H1 (cell line): ENCODE measurements around the gene OR51T1. TPM values are rescaled to one million over a fixed set of nuclear protein-coding genes. Genes with fewer than 3 reads are reported as not detected.

Experiments used
- polyA plus RNA-seq, 7 experiments: library from polyadenylated mRNA; depleted of rRNA in 3 of 7; stranded (reverse) in 5 of 7; unstranded in 2 of 7; fragments of >200 nt in 5 of 7; fragments of 200-250 nt in 2 of 7; gene quantifications; 1 replicate in 5 of 7; 2 replicates in 1 of 7; 4 replicates in 1 of 7; pipeline versions ENCODE4 v1.2.1 to v1.2.3, GENCODE V29; 2011 to 2013; ENCODE audit warnings: missing spikeins in 2 of 7, mixed read lengths in 2 of 7
- total RNA-seq: library from RNA; stranded (reverse); fragmentation: NEBNext Ultra II Directional; extraction: Animal tissue kit (Norgen Biotek cat#: 25700); gene quantifications from 2 replicates; pipeline ENCODE4 v1.2.1, GENCODE V29; 2021

Gene OR51T1
- total and polyA plus RNA-seq, 2 of the 8 experiments (the other 6 are each of a cell fraction or from before 2014, with no cell fraction given), result not detected

Other genes with a start within 250 kb of the OR51T1 start
- not detected in 2 replicates for gene OR51D1, start 244.4 kb upstream of the OR51T1 start, total RNA-seq
- gene OR51D1, start 244.4 kb upstream of the OR51T1 start, polyA plus RNA-seq (2011; rRNA removed), result not detected in 2 replicates
- gene OR51E1, start 237.9 kb upstream of the OR51T1 start, total RNA-seq, result not detected in 2 replicates
- not detected in 2 replicates for gene OR51E1, start 237.9 kb upstream of the OR51T1 start, polyA plus RNA-seq (2011; rRNA removed)
- gene OR51E2, start 184.0 kb upstream of the OR51T1 start, total RNA-seq, result not detected in 2 replicates
- not detected in 2 replicates for gene OR51E2, start 184.0 kb upstream of the OR51T1 start, polyA plus RNA-seq (2011; rRNA removed)
- gene MMP26, start 177.1 kb upstream of the OR51T1 start, total RNA-seq, result not detected in 2 replicates
- gene MMP26, start 177.1 kb upstream of the OR51T1 start, polyA plus RNA-seq (2011; rRNA removed), result 0.06 TPM in 1 of 2 replicates, not detected in the other
- gene OR51F1, start 112.0 kb upstream of the OR51T1 start, total RNA-seq, result not detected in 2 replicates
- gene OR51F1, start 112.0 kb upstream of the OR51T1 start, polyA plus RNA-seq (2011; rRNA removed), result not detected in 2 replicates
- not detected in 2 replicates for gene OR52R1, start 77.5 kb upstream of the OR51T1 start, total RNA-seq
- not detected in 2 replicates for gene OR52R1, start 77.5 kb upstream of the OR51T1 start, polyA plus RNA-seq (2011; rRNA removed)
- not detected in 2 replicates for gene OR51F2, start 60.6 kb upstream of the OR51T1 start, total RNA-seq
- 0.09 and 0.15 TPM in 2 replicates for gene OR51F2, start 60.6 kb upstream of the OR51T1 start, polyA plus RNA-seq (2011; rRNA removed)
- gene OR51S1, start 32.7 kb upstream of the OR51T1 start, total RNA-seq, result not detected in 2 replicates
- not detected in 2 replicates for gene OR51S1, start 32.7 kb upstream of the OR51T1 start, polyA plus RNA-seq (2011; rRNA removed)
- gene OR51A7, start 21.9 kb downstream of the OR51T1 start, total RNA-seq, result not detected in 2 replicates
- gene OR51A7, start 21.9 kb downstream of the OR51T1 start, polyA plus RNA-seq (2011; rRNA removed), result not detected in 2 replicates
- not detected in 2 replicates for gene OR51G2, start 37.5 kb downstream of the OR51T1 start, total RNA-seq
- not detected in 2 replicates for gene OR51G2, start 37.5 kb downstream of the OR51T1 start, polyA plus RNA-seq (2011; rRNA removed)
- gene OR51G1, start 42.4 kb downstream of the OR51T1 start, total RNA-seq, result not detected in 2 replicates
- not detected in 2 replicates for gene OR51G1, start 42.4 kb downstream of the OR51T1 start, polyA plus RNA-seq (2011; rRNA removed)
- gene OR51A4, start 65.7 kb downstream of the OR51T1 start, total RNA-seq, result not detected in 2 replicates
- not detected in 2 replicates for gene OR51A4, start 65.7 kb downstream of the OR51T1 start, polyA plus RNA-seq (2011; rRNA removed)
- not detected in 2 replicates for gene OR51A2, start 73.8 kb downstream of the OR51T1 start, total RNA-seq
- gene OR51A2, start 73.8 kb downstream of the OR51T1 start, polyA plus RNA-seq (2011; rRNA removed), result not detected in 2 replicates
- gene OR51L1, start 113.0 kb downstream of the OR51T1 start, total RNA-seq, result not detected in 2 replicates
- gene OR51L1, start 113.0 kb downstream of the OR51T1 start, polyA plus RNA-seq (2011; rRNA removed), result not detected in 2 replicates
- gene OR52J3, start 164.6 kb downstream of the OR51T1 start, total RNA-seq, result not detected in 2 replicates
- not detected in 2 replicates for gene OR52J3, start 164.6 kb downstream of the OR51T1 start, polyA plus RNA-seq (2011; rRNA removed)
- gene OR52E2, start 177.7 kb downstream of the OR51T1 start, total RNA-seq, result not detected in 2 replicates
- gene OR52E2, start 177.7 kb downstream of the OR51T1 start, polyA plus RNA-seq (2011; rRNA removed), result not detected in 2 replicates
- gene OR52E1, start 187.7 kb downstream of the OR51T1 start, total RNA-seq, result not detected in 2 replicates
- not detected in 2 replicates for gene OR52E1, start 187.7 kb downstream of the OR51T1 start, polyA plus RNA-seq (2011; rRNA removed)